NCI-H1436 treated with DMSO at 0.1 percent for 48 hours (cell line): ENCODE measurements around the gene OLFM4.

Source experiments
- DNase-seq: peaks from one replicate; lab custom pipeline; 2025; lab: John Stamatoyannopoulos, UW

Gene OLFM4

GRCh38 chr13:53068585-53069520 is 40.2 kb downstream of the OLFM4 start:
- DNase-seq: peak; percentile 31

- no peak for DNase-seq
Observed at GRCh38 chr13:53069800-53070199, 41.2 kb downstream of the OLFM4 start.

- no peak for DNase-seq
Observed at GRCh38 chr13:53073711-53074110, 45.1 kb downstream of the OLFM4 start.

GRCh38 chr13:53074114-53074513 is 45.5 kb downstream of the OLFM4 start:
- no peak for DNase-seq

GRCh38 chr13:53075356-53076041 is 46.9 kb downstream of the OLFM4 start:
- peak; percentile 27 for DNase-seq

GRCh38 chr13:53079691-53080090 is 51.1 kb downstream of the OLFM4 start:
- DNase-seq: no peak

GRCh38 chr13:53088871-53089270 is 60.3 kb downstream of the OLFM4 start:
- DNase-seq: no peak

- no peak for DNase-seq
Observed at GRCh38 chr13:53089951-53090350, 61.3 kb downstream of the OLFM4 start.

GRCh38 chr13:53090461-53090860 is 61.8 kb downstream of the OLFM4 start:
- DNase-seq: no peak

- no peak for DNase-seq
Observed at GRCh38 chr13:53092931-53093330, 64.3 kb downstream of the OLFM4 start.

GRCh38 chr13:53098455-53098854 is 69.8 kb downstream of the OLFM4 start:
- DNase-seq: no peak

- DNase-seq: no peak
Observed at GRCh38 chr13:53100394-53101063, 71.9 kb downstream of the OLFM4 start.
